ENCODE results near the gene MRPL10. TPM values are rescaled to one million over a fixed set of nuclear protein-coding genes. Genes with fewer than 3 reads are reported as not detected.
"Not testable (repeated sequence)": the region's sequence is repeated elsewhere in the genome, so short reads cannot be mapped to it uniquely, and the experiment has no call there.

Gene MRPL10
- total RNA-seq, 1 donor from 2014 or later = 58.3 TPM

GRCh38 chr17:47792979-47793378 lies 38.4 kb downstream of the MRPL10 start:
- H3K27me3 Mint-ChIP-seq = peaks cover 64% of the 10 kb centered on the region
- intact Hi-C loops (cut with micrococcal nuclease) = loop anchor here (5.0 kb wide), 1 partner anchor 56 kb away; no protein-coding TSS in a partner anchor

DNA sequence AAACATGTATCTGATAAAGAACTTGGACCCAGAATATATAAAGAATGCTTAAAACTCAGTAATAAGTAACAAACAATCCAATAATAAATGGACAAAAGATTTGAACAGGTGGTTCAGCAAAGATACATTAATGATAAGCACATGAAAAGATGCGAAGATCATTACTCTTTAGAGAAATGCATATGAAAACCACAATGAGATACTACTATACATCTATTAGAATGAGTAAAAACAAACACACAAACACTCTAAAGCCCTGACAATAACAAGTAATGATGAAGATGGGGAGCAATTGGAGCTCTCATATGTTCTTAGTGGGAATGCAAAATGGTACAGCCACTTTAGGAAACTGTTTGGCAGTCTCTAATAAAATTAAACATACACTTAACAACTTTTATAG lies 38.9 kb downstream of the MRPL10 start:
- Mint-ChIP-seq H3K4me3 (no peak overlapping the region), H3K9me3 (no peaks in the 10 kb centered on the region), H3K36me3 (ENCODE audit: low read depth) (no peaks in the 10 kb centered on the region), H3K4me1 (peaks cover 8% of the 10 kb centered on the region), H3K27ac (no peak overlapping the region), H3K27me3 (peaks cover 65% of the 10 kb centered on the region)
- DNase-seq = no peak
- intact Hi-C loops (cut with micrococcal nuclease) = loop anchor here (5.0 kb wide), 1 partner anchor 55 kb away; no protein-coding TSS in a partner anchor

More at GRCh38 chr17:47792979-47793378, 38.4 kb downstream of the MRPL10 start:
- H3K27ac Mint-ChIP-seq = no peak overlapping the region
- no peaks in the 10 kb centered on the region for H3K9me3 Mint-ChIP-seq
- no peaks in the 10 kb centered on the region for H3K36me3 Mint-ChIP-seq (ENCODE audit: low read depth)
- DNase-seq = no peak
- H3K4me1 Mint-ChIP-seq = peaks cover 8% of the 10 kb centered on the region
- no peak overlapping the region for H3K4me3 Mint-ChIP-seq

DNA sequence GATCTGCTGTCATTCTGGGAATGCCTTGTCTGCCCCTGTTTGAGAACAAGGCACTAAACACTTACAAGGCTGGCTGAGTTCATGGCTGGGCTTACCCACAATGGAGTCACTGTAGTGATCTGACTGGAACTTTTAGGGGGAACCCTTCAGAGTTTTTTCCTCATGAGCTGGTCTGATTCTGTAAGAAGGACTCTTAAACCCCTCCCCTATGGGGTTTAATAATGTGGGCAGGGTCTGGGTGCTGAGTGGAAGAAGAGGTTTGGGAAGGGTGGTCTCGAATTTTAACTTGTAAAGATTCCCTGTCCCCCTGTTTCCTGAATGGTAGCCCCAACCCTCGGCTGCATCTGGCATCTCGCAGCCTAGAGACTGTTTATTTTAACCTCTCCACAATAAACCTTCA lies 40.3 kb downstream of the MRPL10 start:
- no peaks in the 10 kb centered on the region for H3K9me3 Mint-ChIP-seq
- H3K36me3 Mint-ChIP-seq (ENCODE audit: low read depth) = no peaks in the 10 kb centered on the region
- peaks cover 65% of the 10 kb centered on the region for H3K27me3 Mint-ChIP-seq
- no peak for DNase-seq
- intact Hi-C loops (cut with micrococcal nuclease) = loop anchor here (5.0 kb wide), 1 partner anchor 54 kb away; no protein-coding TSS in a partner anchor
- H3K4me3 Mint-ChIP-seq = peak overlapping the region; percentile 69
- H3K4me1 Mint-ChIP-seq = peaks cover 8% of the 10 kb centered on the region
- no peak overlapping the region for H3K27ac Mint-ChIP-seq

GRCh38 chr17:47789611-47790561 lies 41.5 kb downstream of the MRPL10 start:
- H3K36me3 Mint-ChIP-seq (ENCODE audit: low read depth) = no peaks in the 10 kb centered on the region
- H3K4me1 Mint-ChIP-seq = peaks cover 8% of the 10 kb centered on the region
- peak overlapping the region; percentile 69 for H3K4me3 Mint-ChIP-seq
- peak; percentile 85 for DNase-seq
- peaks cover 65% of the 10 kb centered on the region for H3K27me3 Mint-ChIP-seq
- intact Hi-C loops (cut with micrococcal nuclease) = loop anchor here (5.0 kb wide), 1 partner anchor 53 kb away; no protein-coding TSS in a partner anchor
- no peaks in the 10 kb centered on the region for H3K9me3 Mint-ChIP-seq
- H3K27ac Mint-ChIP-seq = no peak overlapping the region

GRCh38 chr17:47785538-47786123 lies 45.7 kb downstream of the MRPL10 start:
- Mint-ChIP-seq H3K4me3 (no peak overlapping the region), H3K27me3 (peaks cover 55% of the 10 kb centered on the region), H3K4me1 (peaks cover 6% of the 10 kb centered on the region), H3K9me3 (no peaks in the 10 kb centered on the region), H3K27ac (no peak overlapping the region), H3K36me3 (ENCODE audit: low read depth) (no peaks in the 10 kb centered on the region)
- intact Hi-C loops (cut with micrococcal nuclease) = no loop called here
- peak; percentile 82 for DNase-seq

DNA sequence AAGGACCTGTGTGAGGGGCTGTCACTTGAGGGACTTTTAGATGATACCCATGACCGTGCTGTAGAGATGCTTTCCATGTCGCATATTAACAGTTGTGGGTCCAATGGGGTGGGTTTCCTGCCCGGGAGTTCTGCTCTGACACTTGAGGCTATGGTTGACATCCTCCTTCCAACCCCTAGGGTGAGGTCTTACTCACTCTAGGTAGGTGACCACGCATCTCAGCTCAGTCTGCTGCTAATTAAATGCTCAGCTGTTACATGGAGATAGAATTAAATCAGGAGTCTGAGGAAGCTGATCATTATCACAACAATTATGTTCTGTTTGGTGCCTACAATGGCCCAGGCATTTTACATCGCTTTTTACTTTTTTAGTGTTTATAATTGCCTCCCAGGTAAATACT lies 49.9 kb downstream of the MRPL10 start:
- H3K4me1 Mint-ChIP-seq = peaks cover 2% of the 10 kb centered on the region
- intact Hi-C loops (cut with micrococcal nuclease) = no loop called here
- H3K27me3 Mint-ChIP-seq = peaks cover 55% of the 10 kb centered on the region

GRCh38 chr17:47778184-47778635 lies 53.1 kb downstream of the MRPL10 start:
- Mint-ChIP-seq H3K4me3 (no peak overlapping the region), H3K4me1 (peaks cover 2% of the 10 kb centered on the region), H3K27ac (no peak overlapping the region), H3K36me3 (ENCODE audit: low read depth) (no peaks in the 10 kb centered on the region), H3K27me3 (peaks cover 57% of the 10 kb centered on the region), H3K9me3 (no peaks in the 10 kb centered on the region)
- DNase-seq = no peak
- intact Hi-C loops (cut with micrococcal nuclease) = no loop called here

More for the DNA sequence above, 49.9 kb downstream of the MRPL10 start:
- Mint-ChIP-seq H3K36me3 (ENCODE audit: low read depth) (no peaks in the 10 kb centered on the region), H3K4me3 (no peak overlapping the region), H3K9me3 (no peaks in the 10 kb centered on the region), H3K27ac (no peak overlapping the region)
- peak; percentile 53 for DNase-seq

DNA sequence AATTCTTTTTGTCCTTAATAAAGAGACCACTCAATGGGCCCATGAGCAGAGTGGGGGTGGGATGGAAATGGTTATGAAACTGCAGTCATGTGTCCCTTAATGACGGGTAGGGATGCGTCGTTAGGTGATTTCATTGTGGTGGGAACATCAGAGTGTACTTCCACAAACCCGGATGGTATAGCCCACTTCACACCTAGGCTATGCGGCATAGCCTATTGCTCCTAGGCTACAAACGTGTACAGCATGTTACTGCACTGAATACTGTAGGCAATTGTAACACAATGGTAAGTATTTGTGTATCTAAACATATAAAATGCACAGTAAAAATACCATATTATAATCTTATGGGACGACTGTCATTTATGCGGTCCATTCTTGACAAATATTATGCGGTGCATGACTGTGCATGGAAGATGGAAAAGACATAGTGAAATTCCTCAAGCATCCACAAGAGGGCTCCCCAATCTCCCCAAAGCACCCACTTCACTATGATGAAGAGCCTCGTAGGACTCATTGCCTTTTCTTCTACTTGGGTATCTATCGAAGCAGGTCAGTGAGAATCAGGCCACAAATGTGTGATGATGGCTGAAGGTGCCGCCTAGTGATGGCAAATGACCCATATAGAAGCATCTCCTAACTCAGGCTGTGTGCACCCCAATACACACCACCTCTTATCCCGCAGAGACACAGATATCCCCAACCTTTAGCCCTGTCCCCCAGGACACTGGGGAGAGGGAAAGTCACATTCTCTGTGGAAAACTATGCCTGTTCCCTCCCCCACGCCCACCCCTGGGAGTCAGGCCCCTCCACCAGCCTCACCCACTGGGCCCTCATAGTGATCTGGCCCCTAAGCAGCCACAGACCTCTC lies 54.8 kb downstream of the MRPL10 start:
- no peak overlapping the region for H3K27ac Mint-ChIP-seq
- no peak overlapping the region for H3K4me3 Mint-ChIP-seq
- no peaks in the 10 kb centered on the region for H3K9me3 Mint-ChIP-seq
- DNase-seq = peak; percentile 81
- H3K36me3 Mint-ChIP-seq (ENCODE audit: low read depth) = no peaks in the 10 kb centered on the region
- peaks cover 52% of the 10 kb centered on the region for H3K27me3 Mint-ChIP-seq
- H3K4me1 Mint-ChIP-seq = peaks cover 2% of the 10 kb centered on the region
- intact Hi-C loops (cut with micrococcal nuclease) = loop anchor here (1.0 to 2.0 kb wide), 3 partner anchors 26 to 114 kb away; no protein-coding TSS in a partner anchor

GRCh38 chr17:47774987-47775580 lies 56.3 kb downstream of the MRPL10 start:
- Mint-ChIP-seq H3K27me3 (peaks cover 44% of the 10 kb centered on the region), H3K36me3 (ENCODE audit: low read depth) (no peaks in the 10 kb centered on the region), H3K4me1 (peaks cover 2% of the 10 kb centered on the region), H3K9me3 (no peaks in the 10 kb centered on the region), H3K27ac (no peak overlapping the region), H3K4me3 (no peak overlapping the region)
- no peak for DNase-seq
- intact Hi-C loops (cut with micrococcal nuclease) = no loop called here

DNA sequence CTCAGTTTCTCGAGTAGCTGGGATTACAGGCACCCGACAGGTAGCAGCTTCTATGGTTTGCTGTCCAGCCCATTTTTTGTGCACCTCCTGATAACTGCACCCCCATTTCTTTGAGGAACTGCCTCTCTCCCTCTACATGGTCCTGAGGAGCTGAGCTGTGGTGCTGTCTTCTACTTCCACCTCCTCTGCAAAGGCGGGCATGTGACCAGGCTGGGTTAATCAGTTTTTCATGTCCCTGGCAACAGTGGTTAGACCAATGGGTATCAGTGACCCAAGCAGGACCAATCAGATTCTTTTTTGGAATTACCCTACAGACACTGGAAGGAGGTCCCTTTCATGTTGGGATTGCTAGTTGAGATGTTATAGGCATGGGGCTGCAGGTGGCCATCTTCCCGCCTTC lies 57.0 kb downstream of the MRPL10 start:
- Mint-ChIP-seq H3K27ac (no peak overlapping the region), H3K9me3 (no peaks in the 10 kb centered on the region), H3K4me3 (no peak overlapping the region), H3K4me1 (peaks cover 2% of the 10 kb centered on the region), H3K27me3 (peaks cover 39% of the 10 kb centered on the region), H3K36me3 (ENCODE audit: low read depth) (no peaks in the 10 kb centered on the region)
- no peak for DNase-seq
- intact Hi-C loops (cut with micrococcal nuclease) = no loop called here

DNA sequence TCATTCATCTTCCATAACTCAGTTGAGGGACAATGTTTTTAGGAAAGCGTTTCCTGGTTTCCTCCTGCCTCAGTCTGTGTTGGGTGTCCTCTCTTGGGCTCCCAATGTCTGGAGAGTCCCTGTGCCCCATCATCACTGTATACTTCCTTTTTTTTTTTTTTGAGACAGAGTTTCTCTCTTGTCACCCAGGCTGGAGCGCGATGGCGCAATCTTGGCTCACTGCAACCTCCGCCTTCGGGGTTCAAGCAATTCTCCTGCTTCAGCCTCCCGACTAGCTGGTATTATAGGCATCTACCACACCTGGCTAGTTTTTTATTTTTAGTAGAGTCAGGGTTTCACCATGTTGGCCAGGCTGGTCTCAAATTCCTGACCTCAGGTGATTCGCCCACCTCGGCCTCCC lies 57.7 kb downstream of the MRPL10 start:
- not testable (repeated sequence) for H3K27ac Mint-ChIP-seq, H3K4me3 Mint-ChIP-seq
- peaks cover 42% of the 10 kb centered on the region for H3K27me3 Mint-ChIP-seq

More for the DNA sequence above, 57.7 kb downstream of the MRPL10 start:
- H3K4me1 Mint-ChIP-seq; DNase-seq; H3K36me3 Mint-ChIP-seq (ENCODE audit: low read depth); intact Hi-C loops (cut with micrococcal nuclease); H3K9me3 Mint-ChIP-seq: not testable (repeated sequence)
